HTERT RPE-1 (cell line): Measurements from ENCODE around the gene CEACAM19.
"Not testable (repeated sequence)": the region's sequence is repeated elsewhere in the genome, so short reads cannot be mapped to it uniquely, and the experiment has no call there.

Experiments
- in situ Hi-C: fragments of 300-500 bp; cut with MboI; formaldehyde crosslinking; loops from 4 replicates; pipeline ENCODE4 v1.14.3; 2020; ENCODE audit warnings: low sequenced_read_pairs

The CEACAM19 gene

GRCh38 chr19:44720945-44721344, 49.7 kb downstream of the CEACAM19 start:
- in situ Hi-C loops = no loop called here

GRCh38 chr19:44721369-44721768, 50.1 kb downstream of the CEACAM19 start:
- in situ Hi-C loops = not testable (repeated sequence)

GRCh38 chr19:44722131-44723121, 51.1 kb downstream of the CEACAM19 start:
- in situ Hi-C loops = no loop called here

DNA sequence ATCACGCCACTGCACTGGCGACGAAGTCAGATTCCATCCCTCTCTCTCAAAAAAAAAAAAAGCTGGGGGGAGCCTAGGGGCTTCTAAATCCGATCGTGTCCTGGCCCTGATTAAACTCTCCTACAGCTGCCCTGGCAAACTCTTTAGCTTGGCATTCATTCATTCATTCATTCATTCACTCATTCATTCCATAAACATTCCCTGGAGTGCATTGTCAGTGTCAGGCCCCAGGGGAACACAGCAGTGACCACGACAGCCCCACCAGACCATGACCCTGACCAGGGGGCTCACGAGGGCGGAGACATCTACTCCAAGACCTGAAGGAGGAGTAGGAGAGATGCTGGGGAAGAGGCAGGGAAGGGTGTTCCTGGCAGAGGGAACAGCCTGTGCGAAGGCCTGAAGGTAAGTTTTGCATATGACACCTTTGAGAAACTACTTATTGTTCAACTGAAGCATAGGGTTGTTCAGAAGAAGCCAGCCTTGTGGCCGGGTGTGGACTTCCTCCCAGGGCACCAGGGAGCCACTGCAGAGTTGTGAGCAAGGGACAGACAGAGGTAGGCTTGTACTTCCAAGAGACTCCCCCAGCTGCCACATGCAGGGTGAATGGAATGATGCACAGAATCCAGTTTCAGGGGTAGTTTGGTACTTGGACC, 52.1 kb downstream of the CEACAM19 start:
- in situ Hi-C loops = no loop called here

DNA sequence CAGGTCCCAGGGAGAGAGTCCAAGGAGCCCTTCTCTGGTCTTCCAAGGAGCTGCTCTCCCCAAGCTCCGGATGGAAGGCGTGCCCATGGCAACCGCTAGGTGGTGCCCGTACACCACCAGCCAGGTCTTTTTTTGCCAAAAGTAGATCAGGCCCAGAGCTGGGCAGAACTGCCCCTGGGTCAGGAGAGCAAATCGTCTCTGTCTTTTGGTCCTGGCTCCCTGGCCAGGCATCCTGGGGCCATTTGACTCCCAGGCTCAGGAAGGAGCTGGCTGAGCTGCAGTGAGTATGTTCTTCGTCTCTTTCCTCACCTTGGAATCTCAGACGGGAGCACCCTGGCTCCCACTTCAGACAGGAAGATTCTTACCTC, 52.7 kb downstream of the CEACAM19 start:
- in situ Hi-C loops = no loop called here

DNA sequence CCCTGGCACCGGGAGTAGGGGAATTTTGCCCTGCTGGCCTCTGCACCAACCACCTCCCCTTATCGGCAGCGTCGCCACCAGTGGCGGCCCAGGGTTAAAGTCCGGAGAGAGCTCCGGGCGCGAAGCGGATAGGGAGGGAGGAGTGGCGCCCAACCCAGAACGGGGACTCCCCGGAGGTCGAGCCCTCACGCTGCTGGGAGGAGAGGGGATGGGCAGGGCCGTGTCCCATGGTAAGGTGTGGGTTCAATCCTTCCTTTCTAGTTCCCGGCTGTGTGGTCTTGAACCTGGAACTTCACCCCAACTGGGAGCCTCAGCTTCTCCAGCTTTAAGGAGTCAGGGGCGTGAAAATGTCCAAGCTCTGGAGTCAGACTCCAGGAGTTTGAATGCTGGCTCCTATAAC, 54.0 kb downstream of the CEACAM19 start:
- in situ Hi-C loops = no loop called here

GRCh38 chr19:44725684-44726083, 54.4 kb downstream of the CEACAM19 start:
- in situ Hi-C loops = no loop called here

DNA sequence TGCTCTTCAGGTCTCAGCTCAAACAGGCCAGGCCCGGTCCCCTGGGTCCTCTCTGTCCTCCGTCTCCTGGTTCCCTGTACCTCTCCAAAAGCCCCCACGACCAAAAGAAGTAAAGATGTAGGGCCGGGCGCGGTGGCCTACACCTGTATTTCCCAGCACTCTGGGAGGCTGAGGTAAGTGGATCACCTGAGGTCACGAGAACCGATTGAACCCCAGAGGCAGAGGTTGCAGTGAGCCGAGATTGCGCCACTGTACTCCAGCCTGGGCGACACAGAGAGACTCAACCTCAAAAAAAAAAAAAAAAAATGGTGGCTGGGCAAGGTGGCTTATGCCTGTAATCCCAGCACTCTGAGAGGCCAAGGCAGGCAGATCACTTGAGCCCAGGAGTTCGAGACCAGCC, 55.2 kb downstream of the CEACAM19 start:
- in situ Hi-C loops = no loop called here

DNA sequence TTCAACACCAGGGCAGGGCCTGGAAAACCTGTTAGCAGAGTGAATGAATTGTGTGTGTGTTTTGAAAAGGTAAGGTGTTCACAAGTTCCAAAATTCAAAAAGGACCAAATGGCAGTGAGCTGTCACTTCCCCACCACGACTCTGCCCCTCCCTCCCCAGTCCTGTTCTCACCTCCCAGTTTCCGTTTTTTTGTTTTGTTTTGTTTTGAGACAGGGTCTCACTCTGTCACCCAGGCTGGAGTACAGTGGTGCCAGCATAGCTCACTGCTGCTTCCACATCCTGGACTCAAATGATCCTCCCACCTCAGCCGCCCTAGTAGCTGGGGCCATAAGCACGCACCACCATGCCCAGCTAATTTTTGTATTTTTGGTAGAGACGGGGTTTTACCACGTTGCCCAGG, 56.9 kb downstream of the CEACAM19 start:
- in situ Hi-C loops = no loop called here

GRCh38 chr19:44729516-44730033, 58.3 kb downstream of the CEACAM19 start:
- in situ Hi-C loops = no loop called here

GRCh38 chr19:44731081-44731480, 59.8 kb downstream of the CEACAM19 start:
- in situ Hi-C loops = no loop called here

GRCh38 chr19:44731622-44732021, 60.3 kb downstream of the CEACAM19 start:
- in situ Hi-C loops = no loop called here

DNA sequence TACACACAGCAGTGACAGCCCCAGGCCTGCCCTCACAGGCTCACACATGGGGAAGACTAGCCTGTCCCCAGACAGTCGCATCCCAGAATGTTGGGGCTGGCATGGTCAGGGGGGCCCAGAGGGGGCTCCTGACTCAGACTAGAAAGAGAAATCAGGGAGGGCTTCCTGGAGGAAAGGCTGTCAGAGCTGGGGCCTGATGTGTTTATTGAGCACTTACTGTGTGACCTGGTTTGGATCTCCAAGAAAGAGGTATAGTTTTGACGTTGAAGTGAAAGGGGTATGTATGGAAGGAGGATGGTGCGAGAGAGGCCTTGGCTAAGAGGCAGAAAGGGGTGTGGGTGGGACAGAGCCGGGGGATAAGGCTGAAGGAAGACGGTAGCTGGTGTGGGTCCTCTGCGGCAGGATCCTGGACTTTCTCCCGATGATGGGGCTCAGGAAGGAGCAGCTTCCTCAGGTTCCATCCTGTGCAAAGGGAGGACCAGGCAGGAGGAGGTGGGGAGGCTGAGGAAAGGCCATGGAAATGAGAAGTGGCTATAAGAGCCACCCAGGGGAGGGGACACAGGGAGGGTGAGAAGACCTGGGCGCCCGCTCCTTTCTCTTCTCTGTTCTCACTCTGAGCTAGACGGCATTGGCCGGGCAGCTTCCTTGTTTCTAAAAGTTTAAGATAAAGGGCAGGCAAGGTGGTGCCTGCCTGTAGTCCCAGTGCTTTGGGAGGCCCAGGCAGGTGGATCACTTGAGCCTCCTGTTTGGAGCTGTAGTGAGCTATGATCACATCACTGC, 61.1 kb downstream of the CEACAM19 start:
- in situ Hi-C loops = no loop called here
